ENCODE data around the gene GTPBP6. TPM values are rescaled to one million over a fixed set of nuclear protein-coding genes. Genes with fewer than 3 reads are reported as not detected.

The GTPBP6 gene
- total and polyA plus RNA-seq, 4 donors = 11.8 to 79.1 (median 59.6) TPM

DNA sequence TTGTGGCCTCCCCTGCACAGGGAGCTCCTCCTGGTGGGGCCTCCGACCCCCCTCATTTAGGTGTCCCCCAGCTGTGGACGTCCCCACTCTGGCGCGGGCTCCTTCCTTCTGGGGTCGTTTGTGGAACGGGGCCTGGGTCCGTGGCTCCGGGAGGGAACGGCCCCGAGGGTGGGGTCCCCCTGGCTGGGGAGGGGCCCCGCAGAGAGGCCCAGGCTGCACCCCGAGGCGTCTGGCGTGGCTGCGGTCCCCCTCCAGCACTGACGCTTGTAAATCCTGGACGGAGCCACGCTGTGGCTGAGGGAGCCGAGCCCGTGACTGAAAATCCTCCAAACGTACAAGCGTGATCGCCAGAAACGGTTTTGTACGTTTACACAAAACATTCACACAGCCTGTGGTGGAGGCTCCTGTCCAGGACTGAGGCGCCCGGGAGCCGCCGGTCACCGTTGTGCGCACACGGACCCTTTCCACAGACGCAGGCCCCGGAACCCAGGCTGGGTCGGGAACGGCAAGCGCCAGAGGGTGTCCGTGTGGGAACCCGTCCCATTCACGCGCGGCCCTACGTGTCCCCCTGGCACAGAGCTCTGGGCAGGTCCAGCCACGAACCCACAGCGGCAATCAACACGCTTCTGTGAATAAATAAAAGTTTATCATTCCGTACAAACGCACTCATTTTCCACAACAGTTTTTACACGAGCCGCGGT is 15.2 kb upstream of the GTPBP6 start:
- no peak overlapping the region for H3K27ac ChIP-seq (ENCODE audit: low read depth in 1 of 2, low read length in 1 of 2)
- TF ChIP-seq, protein P1, sequence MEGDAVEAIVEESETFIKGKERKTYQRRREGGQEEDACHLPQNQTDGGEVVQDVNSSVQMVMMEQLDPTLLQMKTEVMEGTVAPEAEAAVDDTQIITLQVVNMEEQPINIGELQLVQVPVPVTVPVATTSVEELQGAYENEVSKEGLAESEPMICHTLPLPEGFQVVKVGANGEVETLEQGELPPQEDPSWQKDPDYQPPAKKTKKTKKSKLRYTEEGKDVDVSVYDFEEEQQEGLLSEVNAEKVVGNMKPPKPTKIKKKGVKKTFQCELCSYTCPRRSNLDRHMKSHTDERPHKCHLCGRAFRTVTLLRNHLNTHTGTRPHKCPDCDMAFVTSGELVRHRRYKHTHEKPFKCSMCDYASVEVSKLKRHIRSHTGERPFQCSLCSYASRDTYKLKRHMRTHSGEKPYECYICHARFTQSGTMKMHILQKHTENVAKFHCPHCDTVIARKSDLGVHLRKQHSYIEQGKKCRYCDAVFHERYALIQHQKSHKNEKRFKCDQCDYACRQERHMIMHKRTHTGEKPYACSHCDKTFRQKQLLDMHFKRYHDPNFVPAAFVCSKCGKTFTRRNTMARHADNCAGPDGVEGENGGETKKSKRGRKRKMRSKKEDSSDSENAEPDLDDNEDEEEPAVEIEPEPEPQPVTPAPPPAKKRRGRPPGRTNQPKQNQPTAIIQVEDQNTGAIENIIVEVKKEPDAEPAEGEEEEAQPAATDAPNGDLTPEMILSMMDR (IDR thresholded peaks at IDR 0.05; ENCODE audit: control extremely low read depth, extremely low read depth) = no peak
- peaks cover 0 to 5% (median 0%) of the 10 kb centered on the region in 3 donors for H3K27me3 ChIP-seq (ENCODE audit: control insufficient read depth in 3 of 3, insufficient read depth in 3 of 3, low read length in 2 of 3)
- H3K9me3 ChIP-seq (ENCODE audit: control insufficient read depth in 4 of 4, insufficient read depth in 3 of 4, low read length in 3 of 4) = peaks cover 0 to 6% (median 0%) of the 10 kb centered on the region in 4 donors
- H3K4me3 ChIP-seq = no peak overlapping the region
- peaks cover 4 to 36% (median 22%) of the 10 kb centered on the region in 4 donors for H3K36me3 ChIP-seq (ENCODE audit: control insufficient read depth in 4 of 4, insufficient read depth in 4 of 4, low read length in 4 of 4)
- H3K4me1 ChIP-seq (ENCODE audit: control insufficient read depth in 5 of 5, insufficient read depth in 5 of 5, low read length in 5 of 5) = peaks cover 0 to 8% (median 0%) of the 10 kb centered on the region in 5 donors
- H3K9ac ChIP-seq (ENCODE audit: insufficient read depth in 1 of 2, low read length in 2 of 2) = no peak overlapping the region
- ATAC-seq (ENCODE audit: insufficient read depth, low FRiP score) (no peak), DNase-seq (no peak)
- 94 to 95% methylated on average over 51 of the region's 51 CpGs for WGBS, 2 donors

DNA sequence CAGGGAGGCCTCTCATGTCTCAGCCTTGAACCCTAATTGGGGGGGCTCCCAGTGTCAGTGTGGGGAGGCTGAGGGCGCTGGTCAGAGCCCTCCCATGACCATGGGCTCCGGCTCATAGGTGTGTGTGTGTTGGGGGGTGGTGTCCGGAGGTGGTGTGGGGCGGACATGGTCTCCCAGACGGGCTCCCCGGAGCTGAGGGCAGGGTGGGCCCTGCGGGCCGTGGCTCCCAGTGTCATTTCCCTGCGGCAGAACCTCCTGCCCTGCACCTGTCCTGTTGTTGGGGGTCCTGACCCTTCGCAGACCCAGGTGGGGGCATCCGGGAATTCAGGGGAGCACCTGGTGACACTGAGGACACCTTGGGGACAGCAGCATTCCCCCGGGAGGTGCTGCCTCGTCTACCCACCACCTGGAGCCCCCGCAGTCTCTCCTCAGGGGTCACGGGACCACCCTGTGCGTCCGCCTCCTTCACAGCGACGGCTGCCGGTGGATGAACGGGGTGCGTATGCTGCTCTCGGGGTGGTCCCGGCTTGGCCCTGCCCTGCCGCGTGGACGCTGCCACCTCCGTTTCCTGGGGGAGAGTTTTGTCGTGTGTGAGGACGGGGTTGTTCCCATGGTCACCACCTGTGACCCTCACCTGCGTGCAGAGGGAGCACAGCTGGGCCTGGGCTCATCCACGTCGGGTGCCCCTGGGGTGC is 14.5 kb upstream of the GTPBP6 start:
- peaks cover 0 to 5% (median 0%) of the 10 kb centered on the region in 3 donors for H3K27me3 ChIP-seq (ENCODE audit: control insufficient read depth in 3 of 3, insufficient read depth in 3 of 3, low read length in 2 of 3)
- H3K4me3 ChIP-seq = no peak overlapping the region
- TF ChIP-seq, protein P1 (IDR thresholded peaks at IDR 0.05; ENCODE audit: control extremely low read depth, extremely low read depth) = no peak
- no peak overlapping the region for H3K9ac ChIP-seq (ENCODE audit: insufficient read depth in 1 of 2, low read length in 2 of 2)
- H3K36me3 ChIP-seq (ENCODE audit: control insufficient read depth in 4 of 4, insufficient read depth in 4 of 4, low read length in 4 of 4) = peaks cover 4 to 29% (median 19%) of the 10 kb centered on the region in 4 donors
- peaks cover 0 to 3% (median 0%) of the 10 kb centered on the region in 4 donors for H3K9me3 ChIP-seq (ENCODE audit: control insufficient read depth in 4 of 4, insufficient read depth in 3 of 4, low read length in 3 of 4)
- H3K27ac ChIP-seq (ENCODE audit: low read depth in 1 of 2, low read length in 1 of 2) = no peak overlapping the region
- H3K4me1 ChIP-seq (ENCODE audit: control insufficient read depth in 5 of 5, insufficient read depth in 5 of 5, low read length in 5 of 5) = peaks cover 0 to 8% (median 0%) of the 10 kb centered on the region in 5 donors
- DNase-seq (no peak), ATAC-seq (ENCODE audit: insufficient read depth, low FRiP score) (no peak)
- 94 to 95% methylated on average over 33 of the region's 33 CpGs for WGBS, 2 donors

DNA sequence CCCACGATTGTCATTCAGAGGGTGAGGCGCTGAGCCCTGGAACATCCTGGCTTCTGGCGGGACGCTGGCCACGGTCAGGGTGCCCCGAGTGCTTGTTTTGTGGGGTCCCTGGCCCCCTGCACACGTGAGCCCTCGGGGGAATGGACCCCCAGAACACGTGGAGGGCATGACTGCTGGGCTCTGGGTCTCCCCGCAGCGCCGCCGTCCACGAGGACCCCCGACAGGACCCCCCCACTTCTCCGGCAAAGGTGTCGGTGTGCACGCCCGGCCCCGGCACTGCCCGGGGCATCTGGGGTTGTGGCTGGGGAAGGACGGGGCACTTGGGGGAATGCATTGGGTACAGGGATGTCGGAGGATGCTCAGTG is 13.9 kb upstream of the GTPBP6 start:
- Histone ChIP-seq H3K27me3 (ENCODE audit: control insufficient read depth in 3 of 3, insufficient read depth in 3 of 3, low read length in 2 of 3) (peaks cover 0 to 5% (median 0%) of the 10 kb centered on the region in 3 donors), H3K9me3 (ENCODE audit: control insufficient read depth in 4 of 4, insufficient read depth in 3 of 4, low read length in 3 of 4) (peaks cover 0 to 3% (median 0%) of the 10 kb centered on the region in 4 donors), H3K4me1 (ENCODE audit: control insufficient read depth in 5 of 5, insufficient read depth in 5 of 5, low read length in 5 of 5) (peaks cover 0 to 8% (median 0%) of the 10 kb centered on the region in 5 donors), H3K36me3 (ENCODE audit: control insufficient read depth in 4 of 4, insufficient read depth in 4 of 4, low read length in 4 of 4) (peaks cover 4 to 23% (median 16%) of the 10 kb centered on the region in 4 donors), H3K4me3 (no peak overlapping the region), H3K27ac (ENCODE audit: low read depth in 1 of 2, low read length in 1 of 2) (no peak overlapping the region), H3K9ac (ENCODE audit: insufficient read depth in 1 of 2, low read length in 2 of 2) (no peak overlapping the region)
- 93 to 94% methylated on average over 23 of the region's 23 CpGs for WGBS, 2 donors
- DNase-seq (no peak), ATAC-seq (ENCODE audit: insufficient read depth, low FRiP score) (no peak)
- TF ChIP-seq, protein P1 (IDR thresholded peaks at IDR 0.05; ENCODE audit: control extremely low read depth, extremely low read depth) = no peak

All from lung (tissue), 12 donors.